Activated CD8-positive, alpha-beta T cell treated with anti-CD3 and anti-CD28 coated beads for 36 hours (primary cell): ENCODE results near the gene IFNG-AS1. TPM values are rescaled to one million over a fixed set of nuclear protein-coding genes. Genes with fewer than 3 reads are reported as not detected.

Experiments used
- ATAC-seq: fragments of 200-7000 bp; cut with Tn5 transposase; one replicate; pipeline ENCODE4 v1.10.0; 2021; ENCODE audit warnings: mild to moderate bottlenecking, moderate library complexity
- CTCF ChIA-PET: fragments of 350-600 bp; sonication (Branson Sonifier 250); formaldehyde crosslinking; loops from one replicate; lab custom pipeline; 2021; ENCODE audit warnings: antibody characterized with exemption; lab: Charles Lee
- POLR2A ChIA-PET: fragments of 350-600 bp; sonication (Branson Sonifier 250); formaldehyde crosslinking; loops from one replicate; lab custom pipeline; 2021; ENCODE audit warnings: antibody characterized with exemption; lab: Charles Lee
- DNase-seq: peaks from one replicate; pipeline ENCODE4 v3.0.0-alpha.2; 2020
- H3K27ac Mint-ChIP-seq: one replicate; pipeline ENCODE4 v1.8.0; 2021; ENCODE audit warnings: mild to moderate bottlenecking, mixed read lengths
- H3K27me3 Mint-ChIP-seq: one replicate; pipeline ENCODE4 v1.8.0; 2021; ENCODE audit warnings: mixed read lengths
- H3K36me3 Mint-ChIP-seq: one replicate; pipeline ENCODE4 v1.8.0; 2021; ENCODE audit warnings: low read depth, mixed read lengths
- H3K4me1 Mint-ChIP-seq: one replicate; pipeline ENCODE4 v1.8.0; 2021; ENCODE audit warnings: low read depth, mixed read lengths
- H3K4me3 Mint-ChIP-seq: one replicate; pipeline ENCODE4 v1.8.0; 2021; ENCODE audit warnings: mild to moderate bottlenecking, moderate library complexity, mixed read lengths
- H3K9me3 Mint-ChIP-seq: one replicate; pipeline ENCODE4 v1.8.0; 2021; ENCODE audit warnings: mixed read lengths
- intact Hi-C: fragments of 100-400 bp; cut with micrococcal nuclease; formaldehyde crosslinking; loops from one replicate; pipeline ENCODE4 v1.10.0; 2022
- total RNA-seq, 2 experiments: library from RNA; stranded (reverse); gene quantifications; one replicate each; pipeline ENCODE4 v1.2.3, GENCODE V29; 2021
- TF ChIP-seq, protein P1 (sequence below): fragments of 200-600 bp; IDR thresholded peaks from one replicate; pipeline ENCODE4 v1.8.0; 2022; ENCODE audit warnings: antibody characterized with exemption, mild to moderate bottlenecking

IFNG-AS1 gene
- total RNA-seq, 2 experiments from 2014 or later: 0.25 TPM; not detected in 1

DNA sequence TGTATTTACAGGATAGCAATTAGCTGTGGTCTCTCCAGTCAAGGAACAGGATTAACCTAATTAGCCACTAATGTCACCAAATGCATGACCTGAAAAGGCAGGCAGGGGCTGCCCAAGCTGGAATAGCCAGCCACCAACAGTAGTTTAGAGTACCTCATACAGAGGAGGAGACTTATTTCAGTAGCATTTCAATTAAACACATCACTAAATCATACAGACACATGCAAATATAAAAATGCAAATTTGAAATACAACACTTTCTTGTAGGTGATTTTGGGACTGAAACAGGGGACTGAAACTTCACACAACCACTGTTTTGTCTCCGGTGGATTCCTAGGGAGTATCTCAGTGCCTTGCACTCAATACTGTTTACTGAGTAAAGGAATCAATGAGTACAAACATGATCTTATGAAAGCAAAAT is 636 bp upstream of the IFNG-AS1 start:
- no peak overlapping the region for H3K4me3 Mint-ChIP-seq
- peak; percentile 43 for ATAC-seq
- POLR2A ChIA-PET: interaction anchor here (1.0 kb wide), 1 partner anchor 42 kb away, joined by 3 read pairs; no protein-coding TSS in a partner anchor

DNA sequence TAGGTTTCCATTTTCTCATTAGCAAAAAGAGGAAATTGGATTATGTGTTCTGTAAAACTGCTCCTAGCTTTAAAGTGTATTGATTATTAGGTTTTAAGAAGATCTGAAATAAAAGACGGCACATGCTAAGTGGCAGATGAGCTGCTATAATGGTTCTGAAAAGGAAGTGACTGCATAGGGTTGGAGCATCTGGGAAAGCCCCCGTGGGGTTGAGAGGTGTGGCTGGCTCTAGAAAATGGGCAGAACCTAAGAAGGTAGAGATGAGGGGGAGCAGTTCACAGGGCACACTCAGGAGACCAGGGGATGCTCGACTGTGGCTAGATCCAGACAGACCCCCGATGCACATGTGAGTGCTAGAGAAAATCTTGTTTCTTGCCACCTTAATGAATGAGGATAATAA is 1.9 kb downstream of the IFNG-AS1 start:
- intact Hi-C loops: no loop called here
- Mint-ChIP-seq H3K9me3 (no peaks in the 10 kb centered on the region), H3K4me1 (peaks cover 42% of the 10 kb centered on the region), H3K27me3 (no peaks in the 10 kb centered on the region), H3K36me3 (no peaks in the 10 kb centered on the region), H3K27ac (peak overlapping the region; percentile 78), H3K4me3 (peak overlapping the region; percentile 47)
- ChIA-PET POLR2A (interaction anchor here (1.1 kb wide), 1 partner anchor 48 kb away, joined by 3 read pairs; no protein-coding TSS in a partner anchor), CTCF (interaction anchor here (0.8 to 2.5 kb wide), 5 partner anchors 11 to 635 kb away, joined by 3 to 12 read pairs (median 4); no protein-coding TSS in a partner anchor)
- DNase-seq: peak; percentile 66
- TF ChIP-seq, protein P1, sequence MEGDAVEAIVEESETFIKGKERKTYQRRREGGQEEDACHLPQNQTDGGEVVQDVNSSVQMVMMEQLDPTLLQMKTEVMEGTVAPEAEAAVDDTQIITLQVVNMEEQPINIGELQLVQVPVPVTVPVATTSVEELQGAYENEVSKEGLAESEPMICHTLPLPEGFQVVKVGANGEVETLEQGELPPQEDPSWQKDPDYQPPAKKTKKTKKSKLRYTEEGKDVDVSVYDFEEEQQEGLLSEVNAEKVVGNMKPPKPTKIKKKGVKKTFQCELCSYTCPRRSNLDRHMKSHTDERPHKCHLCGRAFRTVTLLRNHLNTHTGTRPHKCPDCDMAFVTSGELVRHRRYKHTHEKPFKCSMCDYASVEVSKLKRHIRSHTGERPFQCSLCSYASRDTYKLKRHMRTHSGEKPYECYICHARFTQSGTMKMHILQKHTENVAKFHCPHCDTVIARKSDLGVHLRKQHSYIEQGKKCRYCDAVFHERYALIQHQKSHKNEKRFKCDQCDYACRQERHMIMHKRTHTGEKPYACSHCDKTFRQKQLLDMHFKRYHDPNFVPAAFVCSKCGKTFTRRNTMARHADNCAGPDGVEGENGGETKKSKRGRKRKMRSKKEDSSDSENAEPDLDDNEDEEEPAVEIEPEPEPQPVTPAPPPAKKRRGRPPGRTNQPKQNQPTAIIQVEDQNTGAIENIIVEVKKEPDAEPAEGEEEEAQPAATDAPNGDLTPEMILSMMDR: no peak
- ATAC-seq: peak; percentile 88

More for the DNA sequence above, 636 bp upstream of the IFNG-AS1 start:
- Mint-ChIP-seq H3K27ac (no peak overlapping the region), H3K9me3 (no peaks in the 10 kb centered on the region), H3K27me3 (no peaks in the 10 kb centered on the region), H3K4me1 (peaks cover 36% of the 10 kb centered on the region), H3K36me3 (no peaks in the 10 kb centered on the region)
- no peak for DNase-seq
- intact Hi-C loops: no loop called here
- CTCF ChIA-PET: interaction anchor here (1.1 to 3.0 kb wide), 3 partner anchors 14 to 52 kb away, joined by 3 to 18 read pairs (median 3); no protein-coding TSS in a partner anchor
- TF ChIP-seq, protein P1: no peak

DNA sequence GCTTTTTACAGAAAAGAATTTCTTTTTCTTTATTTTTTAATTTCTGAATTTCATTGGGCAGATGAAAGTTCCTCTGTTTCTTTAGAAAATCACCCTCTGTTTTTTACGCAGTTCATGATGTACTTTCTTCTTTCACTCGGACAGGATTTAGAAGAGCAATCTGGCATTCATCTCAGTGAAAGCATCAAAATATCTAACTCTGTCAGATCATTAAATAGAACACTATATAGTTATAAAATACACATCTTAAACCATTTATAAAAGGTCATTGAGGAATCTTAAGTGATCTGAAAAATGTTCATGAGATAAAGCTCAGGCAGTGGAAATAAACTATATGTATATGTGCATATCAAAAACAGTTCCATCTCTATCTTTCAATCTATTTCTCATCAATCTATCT is 3.9 kb downstream of the IFNG-AS1 start:
- ChIA-PET CTCF (no interaction called here), POLR2A (no interaction called here)
- H3K9me3 Mint-ChIP-seq: no peaks in the 10 kb centered on the region
- H3K4me3 Mint-ChIP-seq: no peak overlapping the region
- no peak for DNase-seq
- H3K27me3 Mint-ChIP-seq: no peaks in the 10 kb centered on the region
- TF ChIP-seq, protein P1: no peak
- peaks cover 48% of the 10 kb centered on the region for H3K4me1 Mint-ChIP-seq
- no peaks in the 10 kb centered on the region for H3K36me3 Mint-ChIP-seq
- intact Hi-C loops: no loop called here
- ATAC-seq: no peak
- H3K27ac Mint-ChIP-seq: no peak overlapping the region

DNA sequence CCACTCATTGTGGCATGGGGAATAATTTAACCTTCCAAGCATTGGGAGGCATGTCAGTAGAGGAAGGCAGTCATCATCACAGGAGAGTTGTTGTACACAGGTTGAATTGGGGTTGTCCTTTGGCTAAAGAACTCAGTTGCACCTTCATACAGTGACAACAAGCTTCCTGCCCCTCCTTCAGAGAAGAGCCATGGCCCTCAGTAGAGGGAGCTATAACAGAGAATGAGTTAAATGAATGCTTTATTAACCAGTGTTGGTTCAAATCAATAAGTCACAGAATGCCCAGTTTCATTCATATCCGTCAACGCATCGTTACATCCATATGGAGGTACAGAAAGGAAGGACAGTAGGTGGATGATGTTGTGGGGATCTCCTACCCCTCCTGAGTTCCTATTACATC is 4.8 kb downstream of the IFNG-AS1 start:
- Mint-ChIP-seq H3K9me3 (no peaks in the 10 kb centered on the region), H3K4me1 (peaks cover 46% of the 10 kb centered on the region), H3K27me3 (no peaks in the 10 kb centered on the region), H3K27ac (peak overlapping the region; percentile 6), H3K36me3 (no peaks in the 10 kb centered on the region), H3K4me3 (no peak overlapping the region)
- no peak for DNase-seq
- intact Hi-C loops: no loop called here
- no peak for ATAC-seq
- CTCF ChIA-PET: interaction anchor here (1.0 kb wide), 1 partner anchor 9 kb away, joined by 3 read pairs; no protein-coding TSS in a partner anchor
- TF ChIP-seq, protein P1: no peak
- POLR2A ChIA-PET: no interaction called here

DNA sequence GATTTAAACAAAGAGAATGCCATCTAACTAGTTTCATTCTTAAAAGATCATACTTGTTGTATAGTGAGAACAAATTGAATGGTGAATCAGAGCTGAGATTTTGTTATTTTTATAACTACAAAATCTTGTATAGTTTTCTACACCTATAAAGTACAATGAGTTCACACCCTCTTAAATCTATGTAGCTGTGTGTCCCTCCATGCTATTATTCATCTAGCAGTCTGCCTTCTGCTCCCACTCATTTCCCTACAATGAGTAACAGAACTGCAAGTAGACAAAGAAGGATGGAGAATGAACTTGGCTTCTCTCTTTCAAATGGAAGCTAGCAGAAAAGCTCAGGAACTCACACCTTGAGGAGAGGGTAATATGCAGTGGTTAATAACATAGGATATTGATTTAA is 7.1 kb downstream of the IFNG-AS1 start:
- Mint-ChIP-seq H3K4me1 (peaks cover 28% of the 10 kb centered on the region), H3K4me3 (no peak overlapping the region), H3K36me3 (no peaks in the 10 kb centered on the region), H3K27ac (no peak overlapping the region), H3K9me3 (no peaks in the 10 kb centered on the region), H3K27me3 (no peaks in the 10 kb centered on the region)
- ChIA-PET CTCF (interaction anchor here (1.1 to 2.0 kb wide), 5 partner anchors 42 to 640 kb away, joined by 3 to 8 read pairs (median 3); no protein-coding TSS in a partner anchor), POLR2A (interaction anchor here (1.0 kb wide), 1 partner anchor 43 kb away, joined by 3 read pairs; no protein-coding TSS in a partner anchor)
- ATAC-seq (no peak), DNase-seq (no peak)
- TF ChIP-seq, protein P1: no peak
- intact Hi-C loops: no loop called here
